Thoracic aorta (tissue), 2 donors: ENCODE measurements around the gene GATD1. TPM values are rescaled to one million over a fixed set of nuclear protein-coding genes. Genes with fewer than 3 reads are reported as not detected.
"Not testable (repeated sequence)": the region's sequence is repeated elsewhere in the genome, so short reads cannot be mapped to it uniquely, and the experiment has no call there.

ENCODE experiments used
- ATAC-seq: fragments of 150-250 bp; one replicate; pipeline ENCODE4 v1.8.0; 2017; ENCODE audit warnings: low read depth; ENCODE audit not compliant: insufficient number of reproducible peaks, low FRiP score
- DNase-seq: peaks from one replicate; pipeline ENCODE4 v3.0.0-alpha.2; 2020; ENCODE audit warnings: low spot score
- H3K27ac ChIP-seq, 2 donors: fragments of 200-600 bp; sonication (generic); 1 replicate in 1 of 2; 2 replicates in 1 of 2; pipeline ENCODE4 v1.5.1; 2016; ENCODE audit warnings: mild to moderate bottlenecking in 2 of 2, moderate library complexity in 2 of 2
- H3K27me3 ChIP-seq: fragments of 200-600 bp; sonication (generic); replicated peaks from 2 replicates; pipeline ENCODE4 v1.6.0; 2016; ENCODE audit warnings: mild to moderate bottlenecking; ENCODE audit not compliant: insufficient read depth
- H3K36me3 ChIP-seq: fragments of 200-600 bp; sonication (generic); one replicate; pipeline ENCODE4 v1.5.1; 2016
- H3K4me1 ChIP-seq, 2 donors: fragments of 200-600 bp; sonication (generic); 1 replicate in 1 of 2; 2 replicates in 1 of 2; pipeline versions ENCODE4 v1.5.1 to v1.6.0; 2016; ENCODE audit warnings: low read depth in 2 of 2, mild to moderate bottlenecking in 1 of 2; ENCODE audit not compliant: control insufficient read depth in 1 of 2
- H3K4me3 ChIP-seq: fragments of 200-600 bp; sonication (generic); 2 replicates; pipeline ENCODE4 v1.5.1; 2016; ENCODE audit warnings: mild to moderate bottlenecking
- H3K9me3 ChIP-seq: fragments of 200-600 bp; sonication (generic); 2 replicates; pipeline ENCODE4 v1.5.1; 2016
- total RNA-seq, 2 donors: library from RNA; depleted of rRNA; stranded (reverse); fragments of >200 nt; gene quantifications; one replicate each; pipeline versions ENCODE4 v1.1.0 to v1.2.3, GENCODE V29; 2016
- TF ChIP-seq, protein P1 (sequence below): fragments of 200-600 bp; sonication (generic); IDR thresholded peaks from one replicate; pipeline ENCODE4 v1.5.1; 2019; ENCODE audit warnings: antibody characterized with exemption

Gene GATD1
- total RNA-seq, 2 donors from 2014 or later = 32.5 to 48.7 TPM

DNA sequence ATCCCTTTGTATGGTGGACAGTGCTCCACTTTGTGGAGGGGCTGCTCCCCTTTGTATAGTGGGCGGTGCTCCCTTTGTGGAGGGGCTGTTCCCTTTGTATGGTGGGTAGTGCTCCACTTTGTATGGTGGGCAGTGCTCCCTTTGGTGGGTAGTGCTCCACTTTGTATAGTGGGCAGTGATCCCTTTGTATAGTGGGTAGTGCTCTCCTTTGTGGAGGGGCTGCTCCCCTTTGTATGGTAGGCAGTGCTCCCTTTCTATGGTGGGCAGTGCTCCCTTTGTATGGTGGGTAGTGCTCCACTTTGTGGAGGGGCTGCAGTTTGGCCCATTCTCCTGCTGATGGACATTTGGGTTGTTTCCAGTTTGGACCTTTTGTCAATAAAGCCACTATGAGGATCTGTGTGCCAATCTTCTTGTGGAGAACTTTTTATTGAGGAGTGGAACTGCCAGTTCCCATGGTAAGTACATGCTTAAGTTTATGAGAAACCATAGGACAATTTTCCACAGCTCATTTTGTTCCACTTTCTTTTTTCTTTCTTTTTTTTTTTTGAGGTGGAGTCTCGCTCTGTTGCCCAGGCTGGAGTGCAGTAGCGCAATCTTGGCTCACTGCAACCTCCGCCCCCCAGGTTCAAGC lies 34.6 kb downstream of the GATD1 start:
- DNase-seq = no peak
- TF ChIP-seq, protein P1, sequence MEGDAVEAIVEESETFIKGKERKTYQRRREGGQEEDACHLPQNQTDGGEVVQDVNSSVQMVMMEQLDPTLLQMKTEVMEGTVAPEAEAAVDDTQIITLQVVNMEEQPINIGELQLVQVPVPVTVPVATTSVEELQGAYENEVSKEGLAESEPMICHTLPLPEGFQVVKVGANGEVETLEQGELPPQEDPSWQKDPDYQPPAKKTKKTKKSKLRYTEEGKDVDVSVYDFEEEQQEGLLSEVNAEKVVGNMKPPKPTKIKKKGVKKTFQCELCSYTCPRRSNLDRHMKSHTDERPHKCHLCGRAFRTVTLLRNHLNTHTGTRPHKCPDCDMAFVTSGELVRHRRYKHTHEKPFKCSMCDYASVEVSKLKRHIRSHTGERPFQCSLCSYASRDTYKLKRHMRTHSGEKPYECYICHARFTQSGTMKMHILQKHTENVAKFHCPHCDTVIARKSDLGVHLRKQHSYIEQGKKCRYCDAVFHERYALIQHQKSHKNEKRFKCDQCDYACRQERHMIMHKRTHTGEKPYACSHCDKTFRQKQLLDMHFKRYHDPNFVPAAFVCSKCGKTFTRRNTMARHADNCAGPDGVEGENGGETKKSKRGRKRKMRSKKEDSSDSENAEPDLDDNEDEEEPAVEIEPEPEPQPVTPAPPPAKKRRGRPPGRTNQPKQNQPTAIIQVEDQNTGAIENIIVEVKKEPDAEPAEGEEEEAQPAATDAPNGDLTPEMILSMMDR = no peak
- H3K4me3 ChIP-seq = no peak overlapping the region
- peaks cover 4 to 9% of the 10 kb centered on the region in 2 donors for H3K4me1 ChIP-seq
- no peaks in the 10 kb centered on the region for H3K36me3 ChIP-seq
- no peak for ATAC-seq
- no peaks in the 10 kb centered on the region for H3K9me3 ChIP-seq
- H3K27ac ChIP-seq = no peak overlapping the region
- no peaks in the 10 kb centered on the region for H3K27me3 ChIP-seq

DNA sequence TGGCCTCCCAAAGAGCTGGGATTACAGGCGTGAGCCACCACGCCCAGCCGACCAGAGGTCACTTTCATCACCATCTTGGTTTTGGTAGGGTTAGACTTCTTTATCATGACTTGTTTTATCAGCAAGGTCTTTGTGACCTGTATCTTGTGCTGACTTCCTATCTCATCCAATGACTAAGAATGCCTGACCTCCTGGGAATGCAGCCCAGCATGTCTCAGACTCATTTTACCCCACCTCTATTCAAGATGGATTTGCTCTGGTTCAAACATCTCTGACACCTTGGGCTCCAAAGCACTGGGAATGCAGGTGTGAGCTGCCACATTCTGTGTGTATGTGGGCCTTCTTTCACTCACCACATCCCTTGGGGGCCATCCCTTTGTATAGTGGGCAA lies 35.1 kb downstream of the GATD1 start:
- H3K27me3 ChIP-seq = no peaks in the 10 kb centered on the region
- H3K36me3 ChIP-seq = no peaks in the 10 kb centered on the region
- TF ChIP-seq, protein P1 = no peak
- H3K4me3 ChIP-seq = no peak overlapping the region
- no peaks in the 10 kb centered on the region for H3K9me3 ChIP-seq
- no peak for ATAC-seq
- peaks cover 4 to 8% of the 10 kb centered on the region in 2 donors for H3K4me1 ChIP-seq
- H3K27ac ChIP-seq = no peak overlapping the region
- DNase-seq = no peak

DNA sequence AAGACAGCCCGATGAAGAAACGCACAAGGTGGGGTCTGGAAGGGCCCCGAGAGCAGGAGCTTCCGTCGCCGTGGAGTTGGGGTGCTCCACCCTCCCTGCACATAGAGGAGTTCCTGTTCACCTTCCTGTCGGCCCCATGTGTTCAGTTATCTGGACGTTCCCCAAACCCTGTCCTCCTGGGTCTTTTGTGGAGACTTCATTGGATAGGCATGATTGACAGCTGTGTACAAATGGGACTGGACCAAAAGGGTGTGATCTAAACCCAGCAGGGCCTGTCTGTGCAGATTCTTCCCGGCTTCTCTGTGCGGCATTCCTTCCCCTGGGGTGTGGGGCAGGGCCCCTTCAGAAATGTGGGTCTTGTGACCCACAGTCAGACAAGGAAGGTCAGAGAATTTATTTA lies 39.4 kb downstream of the GATD1 start:
- not testable (repeated sequence) for H3K9me3 ChIP-seq, H3K36me3 ChIP-seq, DNase-seq, H3K27ac ChIP-seq, H3K4me3 ChIP-seq, ATAC-seq, H3K4me1 ChIP-seq, H3K27me3 ChIP-seq

DNA sequence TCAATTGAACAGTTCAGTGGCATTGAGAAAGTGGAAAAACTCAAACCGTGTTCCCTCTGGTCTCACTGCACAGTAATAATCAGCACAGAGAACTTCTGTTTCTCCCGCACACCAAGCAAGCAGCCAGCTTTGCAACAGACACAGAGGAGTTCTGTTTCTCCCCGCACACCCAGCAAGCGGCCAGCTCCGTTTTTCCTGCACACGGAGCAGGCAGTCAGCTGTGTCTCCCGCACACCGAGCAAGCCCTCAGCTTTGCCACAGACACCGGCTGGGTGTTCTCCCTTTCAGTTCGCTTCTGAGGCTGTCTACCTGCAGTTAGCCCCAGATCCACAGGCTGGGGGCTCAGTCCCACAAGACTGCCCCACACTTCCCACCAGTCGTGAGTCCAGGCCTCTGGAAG lies 39.9 kb downstream of the GATD1 start:
- H3K4me3 ChIP-seq = no peak overlapping the region
- TF ChIP-seq, protein P1 = no peak
- H3K27ac ChIP-seq = no peak overlapping the region
- no peaks in the 10 kb centered on the region for H3K36me3 ChIP-seq
- no peak for ATAC-seq
- H3K4me1 ChIP-seq = no peaks in the 10 kb centered on the region
- no peaks in the 10 kb centered on the region for H3K9me3 ChIP-seq
- DNase-seq = no peak
- no peaks in the 10 kb centered on the region for H3K27me3 ChIP-seq

DNA sequence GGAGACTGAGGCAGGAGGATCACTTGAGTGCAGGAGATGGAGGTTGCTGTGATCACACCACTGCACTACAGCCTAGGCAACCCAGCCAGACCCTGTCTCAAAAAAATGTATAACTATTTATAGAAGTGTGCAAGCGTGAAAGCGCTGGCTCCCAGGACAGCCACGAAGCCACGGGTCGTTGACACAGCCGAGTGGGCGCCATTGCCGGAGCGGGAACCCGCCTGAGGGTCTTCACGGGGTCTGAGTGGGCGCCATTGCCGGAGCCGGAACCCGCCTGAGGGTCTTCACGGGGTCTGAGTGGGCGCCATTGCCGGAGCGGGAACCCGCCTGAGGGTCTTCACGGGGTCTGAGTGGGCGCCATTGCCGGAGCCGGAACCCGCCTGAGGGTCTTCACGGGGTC lies 42.7 kb downstream of the GATD1 start:
- H3K4me1 ChIP-seq, H3K36me3 ChIP-seq, ATAC-seq, H3K27ac ChIP-seq, H3K9me3 ChIP-seq, H3K4me3 ChIP-seq, DNase-seq, H3K27me3 ChIP-seq: not testable (repeated sequence)

DNA sequence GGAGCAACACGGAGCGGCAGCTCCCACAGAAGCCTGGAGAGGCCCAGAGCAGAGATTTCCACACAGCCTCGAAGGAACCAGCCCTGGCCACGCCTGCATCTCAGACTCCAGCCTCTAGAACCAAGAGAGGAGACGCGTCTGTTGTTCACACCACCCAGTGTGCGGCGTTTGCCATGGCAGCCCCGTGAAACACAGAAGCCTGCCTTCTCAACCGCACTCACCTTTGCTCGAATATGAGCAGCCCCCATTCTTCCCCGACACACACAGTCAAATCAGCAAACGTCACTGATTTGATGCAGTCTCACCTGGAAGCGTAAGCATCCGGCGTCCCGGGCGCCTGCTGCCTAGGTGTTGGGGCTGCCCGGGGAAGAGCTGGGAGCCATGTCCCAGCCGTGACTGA lies 44.2 kb downstream of the GATD1 start:
- Histone ChIP-seq H3K36me3 (no peaks in the 10 kb centered on the region), H3K4me3 (no peak overlapping the region), H3K9me3 (no peaks in the 10 kb centered on the region), H3K4me1 (peaks cover 4 to 8% of the 10 kb centered on the region in 2 donors), H3K27ac (no peak overlapping the region), H3K27me3 (no peaks in the 10 kb centered on the region)
- ATAC-seq (no peak), DNase-seq (no peak)
- TF ChIP-seq, protein P1 = no peak
